Esophagus mucosa (tissue), 1 donor: ENCODE results near the gene KRT16. TPM values are rescaled to one million over a fixed set of nuclear protein-coding genes. Genes with fewer than 3 reads are reported as not detected.
"Not testable (repeated sequence)": the region's sequence is repeated elsewhere in the genome, so short reads cannot be mapped to it uniquely, and the experiment has no call there.

Experiments
- ATAC-seq: fragments of 200-7000 bp; cut with Tn5 transposase; one replicate; pipeline ENCODE4 v1.9.1; 2020
- total RNA-seq: library from RNA; stranded (reverse); gene quantifications from one replicate; pipeline ENCODE4 v1.2.4, GENCODE V29; 2023
- donor health status: DM: yes; HTN: yes; CAD: no.

Gene KRT16
- total RNA-seq, 1 donor from 2014 or later = 2,310 TPM

GRCh38 chr17:41614098-41614497 is 1.5 kb upstream of the KRT16 start:
- ATAC-seq = no peak

- no peak for ATAC-seq
These were observed 913 bp upstream of the KRT16 start for GRCh38 chr17:41613277-41614082.

- no peak for ATAC-seq
These were observed 1.5 kb downstream of the KRT16 start for GRCh38 chr17:41610965-41611640.

GRCh38 chr17:41610061-41610517 is 2.5 kb downstream of the KRT16 start:
- ATAC-seq = not testable (repeated sequence)

- not testable (repeated sequence) for ATAC-seq
These were observed 5.6 kb downstream of the KRT16 start for GRCh38 chr17:41606930-41607329.

- no peak for ATAC-seq
These were observed 10.0 kb downstream of the KRT16 start for GRCh38 chr17:41602524-41602923.

GRCh38 chr17:41600318-41600717 is 12.2 kb downstream of the KRT16 start:
- ATAC-seq = no peak

- no peak for ATAC-seq
These were observed 12.9 kb downstream of the KRT16 start for GRCh38 chr17:41599680-41600079.

GRCh38 chr17:41595585-41595984 is 17.0 kb downstream of the KRT16 start:
- ATAC-seq = peak; percentile 55

- ATAC-seq = no peak
These were observed 18.1 kb downstream of the KRT16 start for GRCh38 chr17:41594363-41594915.

- ATAC-seq = no peak
These were observed 19.1 kb downstream of the KRT16 start for GRCh38 chr17:41593306-41593981.

- ATAC-seq = no peak
These were observed 19.8 kb downstream of the KRT16 start for GRCh38 chr17:41592601-41593305.

GRCh38 chr17:41589301-41589700 is 23.3 kb downstream of the KRT16 start:
- ATAC-seq = peak; percentile 12

GRCh38 chr17:41588126-41588810 is 24.3 kb downstream of the KRT16 start:
- ATAC-seq = peak; percentile 59

- ATAC-seq = peak; percentile 40
These were observed 25.6 kb downstream of the KRT16 start, which contains the start of gene KRT14 for GRCh38 chr17:41586863-41587495. Gene KRT14, minus strand, starts transcription at chr17:41586895. Its CDS starts 61 bp downstream, at chr17:41586834.

- peak; percentile 31 for ATAC-seq
These were observed 27.1 kb downstream of the KRT16 start for GRCh38 chr17:41585301-41586056.

GRCh38 chr17:41584331-41584927 is 28.1 kb downstream of the KRT16 start:
- ATAC-seq = not testable (repeated sequence)

- no peak for ATAC-seq
These were observed 29.1 kb downstream of the KRT16 start for GRCh38 chr17:41583137-41584127.
